Aorta (tissue), 5 donors: ENCODE measurements around the gene FADS2. TPM values are rescaled to one million over a fixed set of nuclear protein-coding genes. Genes with fewer than 3 reads are reported as not detected.

Source experiments
- ATAC-seq: fragments of 200-7000 bp; cut with Tn5 transposase; one replicate; pipeline ENCODE4 v1.9.1; 2022; ENCODE audit warnings: moderate library complexity; ENCODE audit not compliant: low FRiP score
- DNase-seq, 2 donors: peaks; one replicate each; pipeline ENCODE4 v3.0.0-alpha.2; 2020
- H3K27ac ChIP-seq, 2 donors: one replicate each; pipeline ENCODE4 v1.5.1; 2013; ENCODE audit warnings: low read length in 2 of 2, mild to moderate bottlenecking in 2 of 2, moderate library complexity in 2 of 2, control low read depth in 1 of 2, inconsistent platforms in 1 of 2, low read depth in 1 of 2
- H3K27me3 ChIP-seq, 2 donors: one replicate each; pipeline ENCODE4 v1.6.1; 2013; ENCODE audit warnings: control low read depth in 1 of 2, low read length in 1 of 2, mild to moderate bottlenecking in 1 of 2, moderate library complexity in 1 of 2; ENCODE audit not compliant: insufficient read depth in 2 of 2, control insufficient read depth in 1 of 2
- H3K36me3 ChIP-seq, 2 donors: one replicate each; pipeline ENCODE4 v1.6.1; 2013; ENCODE audit warnings: control low read depth in 1 of 2, low read length in 1 of 2, mild to moderate bottlenecking in 1 of 2; ENCODE audit not compliant: insufficient read depth in 2 of 2, control insufficient read depth in 1 of 2
- H3K4me1 ChIP-seq, 2 donors: one replicate each; pipeline ENCODE4 v1.6.1; 2013; ENCODE audit warnings: low read length in 2 of 2, control low read depth in 1 of 2, mild to moderate bottlenecking in 1 of 2, moderate library complexity in 1 of 2; ENCODE audit not compliant: insufficient read depth in 2 of 2, control insufficient read depth in 1 of 2
- H3K4me3 ChIP-seq, 2 donors: one replicate each; pipeline ENCODE4 v1.5.1; 2013; ENCODE audit warnings: low read length in 2 of 2, control low read depth in 1 of 2, mild to moderate bottlenecking in 1 of 2
- H3K9me3 ChIP-seq: one replicate; pipeline ENCODE4 v1.6.1; 2013; ENCODE audit warnings: mild to moderate bottlenecking, low read length; ENCODE audit not compliant: control insufficient read depth
- WGBS, 2 donors: extraction: QIAGEN DNeasy Blood & Tissue Kit; methylation state at CpG; one replicate each; pipeline ENCODE4 v1.1.7; 2013; 5-methylcytosine and 5-hydroxymethylcytosine counted together
- intact Hi-C, 2 donors: fragments of 100-400 bp; cut with DNase I; formaldehyde crosslinking; loops; one replicate each; pipeline versions ENCODE4 v1.14.2 to v1.15.0; 2022
- polyA plus RNA-seq, 2 donors: library from polyadenylated mRNA; stranded (reverse); fragments of 200-250 nt; gene quantifications; one replicate each; pipeline ENCODE4 v1.2.3, GENCODE V29; 2013
- total RNA-seq, 2 donors: library from RNA; stranded (reverse); fragmentation: NEBNext Ultra II Directional; extraction: Animal tissue kit (Norgen Biotek cat#: 25700); gene quantifications; one replicate each; pipeline ENCODE4 v1.2.1, GENCODE V29; 2021
- donor health status: healthy with polysubstance abuse.
- donor health status: Bipolar disorder and iron deficiency.
- donor health status: DM: no; HTN: no; CAD: no.
- donor health status: DM: no; HTN: no; CAD: no.
- donor health status: DM: yes; HTN: yes; CAD: no.

The FADS2 gene
- total and polyA plus RNA-seq, 4 donors: 38.2 to 167 (median 80.5) TPM

DNA sequence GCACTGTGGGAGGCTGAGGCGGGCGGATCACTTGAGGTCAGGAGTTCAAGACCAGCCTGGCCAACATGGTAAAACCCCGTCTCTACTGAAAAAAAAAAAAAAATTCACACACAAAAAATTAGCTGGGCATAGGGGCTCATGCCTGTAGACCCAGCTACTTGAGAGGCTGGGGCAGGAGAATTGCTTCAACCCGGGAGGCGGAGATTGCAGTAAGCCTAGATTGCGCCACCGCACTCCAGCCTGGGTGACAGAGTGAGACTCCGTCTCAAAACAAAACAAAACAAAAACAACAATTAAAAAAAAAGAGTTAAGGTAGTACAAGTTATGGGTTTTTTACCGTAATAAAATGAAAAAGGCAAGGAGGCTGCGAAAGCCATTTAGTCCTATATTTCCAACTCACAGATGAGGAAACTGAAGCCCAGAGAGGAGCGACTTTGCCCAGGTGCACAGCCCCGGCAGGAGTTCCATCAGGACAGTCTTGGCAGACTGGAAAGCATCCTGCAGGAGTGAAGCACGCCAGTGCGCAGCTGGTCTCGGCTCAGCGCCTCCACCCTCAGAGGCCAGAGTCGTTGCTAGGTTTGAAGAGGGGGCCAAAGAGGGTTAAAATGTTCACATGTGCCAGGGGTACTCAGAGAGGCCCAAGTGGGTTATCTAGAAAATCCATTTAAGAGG, 67.1 kb downstream of the FADS2 start:
- Histone ChIP-seq H3K36me3 (no peaks in the 10 kb centered on the region), H3K4me1 (no peaks in the 10 kb centered on the region), H3K27me3 (no peaks in the 10 kb centered on the region), H3K4me3 (no peak overlapping the region), H3K9me3 (no peaks in the 10 kb centered on the region), H3K27ac (no peak overlapping the region)
- ATAC-seq (no peak), DNase-seq (no peak)
- 82 to 83% methylated on average over 15 to 17 of the region's 17 CpGs for WGBS, 2 donors
- intact Hi-C loops: loop anchor here in 1 of 2 donors (5.0 kb wide), 2 partner anchors 98 to 212 kb away; no protein-coding TSS in a partner anchor

DNA sequence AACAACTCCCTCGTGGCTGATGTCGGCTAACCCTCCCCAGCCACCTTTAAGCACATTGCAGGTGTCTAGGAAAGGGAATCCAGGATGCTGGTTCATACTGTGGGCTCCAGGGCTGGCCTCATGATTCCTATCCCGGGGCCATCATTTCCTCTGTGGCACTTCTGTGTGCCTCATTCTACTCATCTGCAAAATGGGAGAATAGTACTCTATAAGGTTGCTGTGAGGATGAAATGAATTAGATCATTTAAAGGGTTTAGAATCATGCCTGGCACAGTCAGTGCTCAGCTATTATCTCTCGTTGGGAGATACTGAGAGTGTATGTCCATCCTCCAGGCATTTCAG, 67.6 kb downstream of the FADS2 start:
- intact Hi-C loops: loop anchor here in 1 of 2 donors (5.0 kb wide), 2 partner anchors 98 to 212 kb away; no protein-coding TSS in a partner anchor
- no peak for DNase-seq
- no peak for ATAC-seq
- Histone ChIP-seq H3K36me3 (no peaks in the 10 kb centered on the region), H3K27me3 (no peaks in the 10 kb centered on the region), H3K4me3 (no peak overlapping the region), H3K9me3 (no peaks in the 10 kb centered on the region), H3K27ac (no peak overlapping the region), H3K4me1 (no peaks in the 10 kb centered on the region)
- 70 to 80% methylated on average over 4 of the region's 4 CpGs for WGBS, 2 donors

DNA sequence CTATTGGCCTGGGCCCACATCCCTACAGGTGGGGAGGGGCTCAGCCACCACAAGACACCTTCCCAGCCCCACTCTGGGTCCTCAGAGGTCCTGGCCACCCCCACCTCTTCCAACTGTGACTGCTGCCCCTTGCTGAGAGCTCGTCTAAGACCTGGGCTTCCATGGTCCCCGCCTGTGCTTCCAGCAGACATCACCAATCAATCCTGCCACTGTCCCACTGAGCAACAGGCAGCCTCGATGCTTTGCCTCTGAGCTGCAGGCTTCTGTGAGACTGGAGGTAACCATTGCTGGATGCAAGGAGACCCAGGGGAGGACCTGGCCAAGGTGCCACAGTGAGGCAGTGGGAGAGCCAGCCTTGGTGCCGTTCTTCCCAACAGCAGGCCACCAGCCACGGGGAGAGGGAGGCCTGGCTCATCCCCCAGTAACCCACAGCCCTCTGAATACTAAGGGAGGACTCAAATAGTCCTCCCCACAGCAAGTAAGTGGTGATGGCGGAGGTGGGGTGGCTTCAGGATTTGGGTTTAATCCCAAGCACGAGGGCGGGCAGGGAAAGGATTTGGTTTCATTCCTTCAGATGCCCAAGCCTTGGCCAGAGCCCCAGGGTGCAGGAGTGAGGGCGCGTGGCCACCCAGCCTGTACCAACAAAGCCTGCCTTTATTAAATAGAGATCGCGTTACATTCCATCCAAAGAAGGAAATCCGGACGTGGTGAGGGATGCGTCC, 68.7 kb downstream of the FADS2 start:
- no peaks in the 10 kb centered on the region for H3K36me3 ChIP-seq
- H3K27ac ChIP-seq: no peak overlapping the region
- intact Hi-C loops: loop anchor here in 1 of 2 donors (5.0 kb wide), 2 partner anchors 100 to 210 kb away; no protein-coding TSS in a partner anchor
- 83 to 88% methylated on average over 15 of the region's 15 CpGs for WGBS, 2 donors
- no peak overlapping the region for H3K4me3 ChIP-seq
- ATAC-seq (no peak), DNase-seq (no peak)
- no peaks in the 10 kb centered on the region for H3K27me3 ChIP-seq
- no peaks in the 10 kb centered on the region for H3K9me3 ChIP-seq
- H3K4me1 ChIP-seq: no peaks in the 10 kb centered on the region

DNA sequence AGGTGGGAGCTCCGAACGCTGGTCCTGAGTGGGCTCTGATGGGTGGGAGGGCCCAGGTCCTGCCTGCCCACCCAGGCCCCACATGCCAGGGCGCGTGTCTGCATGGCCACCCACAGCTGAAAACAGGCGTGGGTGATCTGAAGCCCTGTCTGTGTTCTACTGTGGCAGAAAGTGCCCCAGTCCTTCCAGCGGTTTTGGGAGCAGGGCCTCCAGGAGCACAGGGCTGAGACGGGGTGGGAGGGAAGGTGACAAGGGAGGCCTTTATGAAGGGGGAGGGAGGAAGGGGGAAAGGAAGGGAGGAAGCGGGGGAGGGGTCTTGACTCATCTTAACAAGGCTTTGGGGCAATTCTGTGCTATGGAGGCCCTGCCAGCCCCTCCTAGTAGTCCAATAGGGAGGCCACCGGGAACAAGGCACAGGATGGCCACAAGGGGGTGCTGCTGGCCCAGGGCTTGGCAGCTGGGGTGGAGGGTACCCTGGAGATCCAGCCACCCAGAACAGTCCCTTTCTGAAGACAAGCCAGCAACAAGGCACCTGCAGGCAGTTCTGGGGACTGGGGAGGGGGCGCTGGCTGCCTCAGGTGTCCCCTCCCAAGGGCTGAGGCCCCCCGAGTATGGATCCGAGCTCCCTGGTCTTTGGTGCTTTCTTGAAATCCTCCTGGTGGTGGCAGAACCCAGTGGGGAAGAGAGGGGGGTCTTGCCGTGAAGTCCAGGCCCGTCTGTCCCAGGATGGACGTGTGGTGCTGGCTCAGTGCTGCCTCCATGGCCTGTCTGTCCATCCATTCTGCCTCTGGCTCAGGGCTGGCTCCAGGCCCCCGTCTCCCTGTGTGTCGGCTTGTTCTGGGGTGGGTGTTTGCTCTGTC, 69.5 kb downstream of the FADS2 start:
- ATAC-seq (peak; percentile 61), DNase-seq (peak; percentile 77 to 93)
- intact Hi-C loops: loop anchor here (2.0 to 5.0 kb wide), 5 partner anchors 27 to 211 kb away; no protein-coding TSS in a partner anchor
- 75 to 78% methylated on average over 17 of the region's 17 CpGs for WGBS, 2 donors
- H3K4me1 ChIP-seq: no peaks in the 10 kb centered on the region
- H3K27ac ChIP-seq: no peak overlapping the region
- H3K4me3 ChIP-seq: no peak overlapping the region
- H3K9me3 ChIP-seq: no peaks in the 10 kb centered on the region
- no peaks in the 10 kb centered on the region for H3K36me3 ChIP-seq
- H3K27me3 ChIP-seq: no peaks in the 10 kb centered on the region

- H3K36me3 ChIP-seq: no peaks in the 10 kb centered on the region
- H3K27ac ChIP-seq: no peak overlapping the region
- no peaks in the 10 kb centered on the region for H3K4me1 ChIP-seq
- no peaks in the 10 kb centered on the region for H3K27me3 ChIP-seq
- no peak for DNase-seq
- no peaks in the 10 kb centered on the region for H3K9me3 ChIP-seq
- intact Hi-C loops: loop anchor here (2.0 to 5.0 kb wide), 5 partner anchors 27 to 211 kb away; no protein-coding TSS in a partner anchor
- no peak for ATAC-seq
- 90% methylated on average over 9 of the region's 9 CpGs for WGBS, 2 donors
- no peak overlapping the region for H3K4me3 ChIP-seq
Observed at GRCh38 chr11:61898247-61898582, 70.1 kb downstream of the FADS2 start.

GRCh38 chr11:61899146-61899841, 71.2 kb downstream of the FADS2 start:
- no peaks in the 10 kb centered on the region for H3K4me1 ChIP-seq
- WGBS, 2 donors: 49% methylated on average over 27 of the region's 27 CpGs
- intact Hi-C loops: loop anchor here (1.0 to 5.0 kb wide), 6 partner anchors 28 to 210 kb away; no protein-coding TSS in a partner anchor
- H3K27ac ChIP-seq: no peak overlapping the region
- peak; percentile 89 to 96 for DNase-seq
- no peaks in the 10 kb centered on the region for H3K9me3 ChIP-seq
- no peak overlapping the region for H3K4me3 ChIP-seq
- ATAC-seq: peak; percentile 89
- H3K27me3 ChIP-seq: no peaks in the 10 kb centered on the region
- H3K36me3 ChIP-seq: no peaks in the 10 kb centered on the region

DNA sequence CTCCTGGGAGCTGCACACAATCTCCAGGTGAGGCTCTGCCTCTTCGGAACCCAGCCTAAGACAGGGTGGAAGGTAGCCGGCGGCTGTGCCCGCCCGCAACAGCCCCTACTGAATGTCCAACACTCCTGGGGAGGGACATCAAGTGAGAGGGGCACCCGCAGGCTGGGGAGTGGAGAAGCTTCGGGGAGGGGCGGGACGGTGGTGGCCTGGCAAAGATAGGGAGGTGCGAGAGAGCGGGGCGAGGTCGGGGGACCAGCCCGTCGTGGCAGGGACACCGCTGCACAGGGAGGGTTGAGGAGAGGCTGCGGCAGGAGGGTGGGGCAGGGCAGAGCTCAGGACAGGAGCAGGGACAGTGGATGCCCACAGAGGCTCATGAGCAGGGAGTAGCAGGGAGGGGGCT, 72.2 kb downstream of the FADS2 start:
- intact Hi-C loops: loop anchor here in 1 of 2 donors (2.0 kb wide), 1 partner anchor 181 kb away; no protein-coding TSS in a partner anchor
- ATAC-seq (no peak), DNase-seq (no peak)
- no peak overlapping the region for H3K4me3 ChIP-seq
- no peaks in the 10 kb centered on the region for H3K36me3 ChIP-seq
- no peaks in the 10 kb centered on the region for H3K27me3 ChIP-seq
- WGBS, 2 donors: 91 to 93% methylated on average over 17 of the region's 17 CpGs
- H3K9me3 ChIP-seq: no peaks in the 10 kb centered on the region
- H3K4me1 ChIP-seq: no peaks in the 10 kb centered on the region
- no peak overlapping the region for H3K27ac ChIP-seq

- H3K4me1 ChIP-seq: no peaks in the 10 kb centered on the region
- H3K36me3 ChIP-seq: no peaks in the 10 kb centered on the region
- ATAC-seq (no peak), DNase-seq (no peak)
- H3K4me3 ChIP-seq: no peak overlapping the region
- H3K27ac ChIP-seq: no peak overlapping the region
- H3K27me3 ChIP-seq: no peaks in the 10 kb centered on the region
- WGBS, 2 donors: 91% methylated on average over 10 of the region's 10 CpGs
- H3K9me3 ChIP-seq: no peaks in the 10 kb centered on the region
- intact Hi-C loops: loop anchor here in 1 of 2 donors (2.0 kb wide), 1 partner anchor 179 kb away; no protein-coding TSS in a partner anchor
Observed at GRCh38 chr11:61901397-61901796, 73.3 kb downstream of the FADS2 start.
